HCT116 (cell line): Measurements from ENCODE around the gene CCDC121.

Source experiments
- CEBPB ChIP-seq: IDR thresholded peaks from 2 replicates; pipeline ENCODE4 v1.6.1; 2012; ENCODE audit warnings: low read depth
- CTCF ChIP-seq, 3 experiments: fragments of 200-600 bp in 1 of 3; sonication (generic) in 1 of 3; IDR thresholded peaks in 2 of 3; conservative IDR thresholded peaks in 1 of 3; 2 replicates each; pipeline ENCODE4 v1.5.1; 2012 to 2017; ENCODE audit warnings: low read depth in 2 of 3, low read length in 2 of 3, antibody characterized with exemption in 1 of 3, borderline replicate concordance in 1 of 3, control low read depth in 1 of 3, mild to moderate bottlenecking in 1 of 3, mixed read lengths in 1 of 3, mixed run types in 1 of 3, moderate library complexity in 1 of 3; ENCODE audit not compliant: insufficient read depth in 1 of 3
- EZH2 ChIP-seq: fragments of 200-600 bp; sonication (generic); IDR thresholded peaks from 2 replicates; pipeline ENCODE4 v1.6.1; 2017; ENCODE audit warnings: antibody characterized with exemption, mixed run types
- EZH2phosphoT487 ChIP-seq: fragments of 200-600 bp; IDR thresholded peaks from 2 replicates; pipeline ENCODE4 v1.6.1; 2018; ENCODE audit warnings: antibody characterized with exemption, borderline replicate concordance
- FOSL1 ChIP-seq: IDR thresholded peaks from 2 replicates; pipeline ENCODE4 v1.6.1; 2012; ENCODE audit warnings: low read depth
- JUND ChIP-seq: IDR thresholded peaks from 2 replicates; pipeline ENCODE4 v1.6.1; 2012
- POLR2A ChIP-seq: IDR thresholded peaks from 2 replicates; pipeline ENCODE4 v1.7.0; 2011; ENCODE audit warnings: borderline replicate concordance; ENCODE audit not compliant: insufficient read depth, insufficient read length; ENCODE audit errors: extremely low read depth
- REST ChIP-seq: IDR thresholded peaks from 2 replicates; pipeline ENCODE4 v1.6.1; 2012; ENCODE audit warnings: low read depth
- SP1 ChIP-seq: IDR thresholded peaks from 2 replicates; pipeline ENCODE4 v1.6.1; 2012; ENCODE audit warnings: low read depth
- YY1 ChIP-seq: IDR thresholded peaks from 2 replicates; pipeline ENCODE4 v1.6.1; 2011; ENCODE audit warnings: low read length, low read depth, moderate library complexity, mild to moderate bottlenecking; ENCODE audit not compliant: insufficient replicate concordance; ENCODE audit errors: extremely low read depth
- ZFX ChIP-seq: fragments of 450-650 bp; IDR thresholded peaks from 2 replicates; pipeline ENCODE4 v1.6.1; 2017
- ZNF274 ChIP-seq: fragments of 200-500 bp; sonication (Bioruptor generic); IDR thresholded peaks from 2 replicates; pipeline ENCODE4 v1.6.1; 2014; ENCODE audit warnings: mild to moderate bottlenecking, low read depth, low read length, inconsistent platforms

DNA sequence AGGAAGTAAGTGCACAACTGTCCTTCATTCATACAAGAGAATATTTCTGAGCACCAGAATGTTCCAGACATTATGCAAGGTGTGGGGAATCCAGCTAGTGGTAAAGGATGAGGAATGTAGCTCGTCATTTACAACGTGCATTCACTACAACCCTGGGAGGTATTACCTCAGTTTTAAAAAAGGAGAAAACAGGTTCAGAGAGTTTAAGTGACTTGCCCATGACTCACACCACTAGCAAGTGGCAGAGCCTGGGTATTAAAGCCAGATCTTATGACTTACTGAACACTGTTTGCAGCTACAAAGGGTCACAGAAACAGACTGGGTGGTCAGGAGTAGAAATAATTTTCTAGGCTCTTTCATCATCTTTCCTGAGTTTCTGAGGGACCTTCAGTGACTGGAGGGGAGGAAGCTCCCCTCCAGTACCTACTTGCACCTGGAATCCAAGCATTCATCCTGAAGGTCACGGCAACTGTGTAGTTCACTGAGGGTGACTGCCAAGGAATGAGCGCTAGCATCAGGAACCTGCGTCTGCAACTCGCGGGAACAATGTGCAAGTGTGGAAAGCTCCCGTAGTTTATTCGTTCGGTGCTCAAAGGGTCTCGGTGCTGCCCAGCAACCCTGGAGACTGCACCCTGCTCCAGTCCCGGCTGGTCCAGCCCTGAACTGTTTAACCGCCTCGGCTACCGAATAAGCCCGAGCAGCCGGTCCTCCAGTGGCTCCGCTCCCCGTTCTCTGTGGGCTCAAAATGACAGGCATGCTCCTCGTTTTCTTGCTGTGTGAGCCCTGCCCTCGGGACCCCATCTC lies 647 bp downstream of the CCDC121 start:
- TF ChIP-seq CTCF (IDR thresholded peaks at IDR 0.05 in 2 of 3, conservative IDR thresholded peaks at IDR 0.05 in 1 of 3; ENCODE audit: borderline replicate concordance in 1 of 3, insufficient read depth in 1 of 3, low read depth in 2 of 3, low read length in 2 of 3) (no peak), EZH2 (no peak), REST (no peak), POLR2A (no peak), YY1 (no peak), ZFX (no peak), CEBPB (0 out of 2 replicates have a peak, but pooled peaks have one; percentile 14), FOSL1 (peak; percentile 63; the same call in 1 of the 2 replicates), ZNF274 (no peak), EZH2phosphoT487 (no peak), JUND (peak; percentile 46; the same call in 1 of the 2 replicates), SP1 (no peak; the same call in 1 of the 2 replicates)
